ENCODE results near the gene SNAPC1.

- TF ChIP-seq NFIC (IDR thresholded peaks at IDR 0.05), result no peak
- TF ChIP-seq CEBPB (IDR thresholded peaks at IDR 0.05), result no peak
- no peak for TF ChIP-seq EP300 (IDR thresholded peaks at IDR 0.05; ENCODE audit: borderline replicate concordance)
- TF ChIP-seq YY1 (IDR thresholded peaks at IDR 0.05; ENCODE audit: low read depth), result no peak
- no peak for TF ChIP-seq TCF12 (IDR thresholded peaks at IDR 0.05; ENCODE audit: low read depth)
- no peak for TF ChIP-seq CREB1 (IDR thresholded peaks at IDR 0.05; ENCODE audit: low read depth)
- TF ChIP-seq, protein P1, sequence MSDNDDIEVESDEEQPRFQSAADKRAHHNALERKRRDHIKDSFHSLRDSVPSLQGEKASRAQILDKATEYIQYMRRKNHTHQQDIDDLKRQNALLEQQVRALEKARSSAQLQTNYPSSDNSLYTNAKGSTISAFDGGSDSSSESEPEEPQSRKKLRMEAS (IDR thresholded peaks at IDR 0.05), result no peak
- TF ChIP-seq FOXM1 (IDR thresholded peaks at IDR 0.05; ENCODE audit: borderline replicate concordance, low read depth), result no peak
- TF ChIP-seq ZBTB7A (IDR thresholded peaks at IDR 0.05; ENCODE audit: low read depth), result no peak
- TF ChIP-seq RAD21 (IDR thresholded peaks at IDR 0.05; ENCODE audit: low read depth), result no peak
- TF ChIP-seq TAF1 (IDR thresholded peaks at IDR 0.05; ENCODE audit: low read depth), result no peak
- TF ChIP-seq EGR1 (IDR thresholded peaks at IDR 0.05), result no peak
Measured at GRCh38 chr14:61726778-61727658, 35.2 kb upstream of the SNAPC1 start.

All from Ishikawa (cell line).